ENCODE results near the gene SCCPDH.

DNA sequence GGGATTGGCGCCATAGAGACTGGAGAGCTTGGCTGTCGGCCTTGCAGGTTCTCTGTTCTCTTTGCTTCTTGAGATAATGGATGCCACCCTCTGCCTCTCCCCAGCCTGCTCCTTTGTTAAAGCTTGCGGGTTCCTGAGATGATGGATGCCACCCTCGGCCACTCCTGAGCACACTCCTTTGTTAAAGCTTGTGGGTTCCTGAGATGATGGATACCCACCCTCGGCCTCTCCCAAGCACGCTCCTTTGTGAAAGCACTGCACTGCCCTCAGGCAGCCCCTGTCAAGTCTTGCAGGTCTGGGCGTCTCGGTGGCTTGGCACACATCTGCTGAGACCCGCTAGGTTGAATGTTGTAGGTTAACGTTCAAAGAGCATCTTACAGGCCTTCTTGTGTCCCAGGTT, 76.5 kb downstream of the SCCPDH start:
- TF ChIP-seq, protein P1, sequence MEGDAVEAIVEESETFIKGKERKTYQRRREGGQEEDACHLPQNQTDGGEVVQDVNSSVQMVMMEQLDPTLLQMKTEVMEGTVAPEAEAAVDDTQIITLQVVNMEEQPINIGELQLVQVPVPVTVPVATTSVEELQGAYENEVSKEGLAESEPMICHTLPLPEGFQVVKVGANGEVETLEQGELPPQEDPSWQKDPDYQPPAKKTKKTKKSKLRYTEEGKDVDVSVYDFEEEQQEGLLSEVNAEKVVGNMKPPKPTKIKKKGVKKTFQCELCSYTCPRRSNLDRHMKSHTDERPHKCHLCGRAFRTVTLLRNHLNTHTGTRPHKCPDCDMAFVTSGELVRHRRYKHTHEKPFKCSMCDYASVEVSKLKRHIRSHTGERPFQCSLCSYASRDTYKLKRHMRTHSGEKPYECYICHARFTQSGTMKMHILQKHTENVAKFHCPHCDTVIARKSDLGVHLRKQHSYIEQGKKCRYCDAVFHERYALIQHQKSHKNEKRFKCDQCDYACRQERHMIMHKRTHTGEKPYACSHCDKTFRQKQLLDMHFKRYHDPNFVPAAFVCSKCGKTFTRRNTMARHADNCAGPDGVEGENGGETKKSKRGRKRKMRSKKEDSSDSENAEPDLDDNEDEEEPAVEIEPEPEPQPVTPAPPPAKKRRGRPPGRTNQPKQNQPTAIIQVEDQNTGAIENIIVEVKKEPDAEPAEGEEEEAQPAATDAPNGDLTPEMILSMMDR (conservative IDR thresholded peaks at IDR 0.05), result no peak
- no peak for TF ChIP-seq ZFX (IDR thresholded peaks at IDR 0.05)
